ENCODE results near the gene CREB3L1. TPM values are rescaled to one million over a fixed set of nuclear protein-coding genes. Genes with fewer than 3 reads are reported as not detected.

Gene CREB3L1
- total RNA-seq, 1 experiment from 2014 or later, result 3.3 TPM

DNA sequence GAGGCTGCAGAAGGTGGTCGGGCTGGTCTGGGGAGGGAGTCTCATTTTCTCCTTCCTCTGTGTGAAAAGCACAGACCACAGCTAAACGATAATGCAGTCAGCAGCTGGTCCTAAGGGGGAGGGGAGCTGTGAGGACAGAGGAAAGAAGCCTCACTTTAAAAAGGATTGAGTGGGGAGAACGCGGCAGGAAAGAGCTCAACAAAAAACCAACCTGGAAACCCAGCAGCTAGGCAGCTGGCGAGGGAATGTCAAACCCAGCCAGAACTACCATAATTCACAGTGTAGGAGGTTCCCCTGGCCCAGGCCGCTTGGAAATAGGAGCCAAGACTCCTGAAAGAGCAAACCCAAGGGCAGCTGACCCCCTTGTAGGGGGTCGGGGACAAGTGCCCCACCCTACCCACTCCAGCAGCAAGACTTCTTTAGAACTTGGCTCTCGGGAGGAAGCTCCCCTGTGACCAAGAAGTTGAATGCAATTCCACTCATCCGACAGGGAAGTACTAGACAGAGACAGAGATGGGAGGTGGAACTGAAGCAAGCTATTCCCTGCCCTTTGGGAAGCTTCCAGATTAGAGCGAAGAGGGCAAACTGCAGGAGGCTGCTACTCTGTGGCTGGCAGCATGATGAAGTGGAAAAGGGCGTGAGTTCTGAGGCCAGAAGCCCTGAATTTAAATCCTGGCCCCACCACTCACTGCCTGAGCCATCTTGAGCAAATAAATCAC is 53.3 kb downstream of the CREB3L1 start:
- no peaks in the 10 kb centered on the region for H3K79me1 ChIP-seq (ENCODE audit: insufficient read depth, low read depth, low read length, poor library complexity, severe bottlenecking)
- no peak for DNase-seq
- no peak overlapping the region for H3T11ph ChIP-seq (ENCODE audit: low read length)
- H4K20me1 ChIP-seq (ENCODE audit: control insufficient read depth, insufficient read depth, insufficient read length), result no peaks in the 10 kb centered on the region
- peaks cover 41 to 60% of the 10 kb centered on the region in 2 experiments for H3K4me1 Mint-ChIP-seq
- H3K4me3 Mint-ChIP-seq, result peak overlapping the region; percentile 20 to 65; a peak in 4 of 5 replicates
- no peak overlapping the region for H4K5ac ChIP-seq (ENCODE audit: insufficient read length, low read depth, low read length)
- H3K4ac ChIP-seq (ENCODE audit: low read depth, low read length), result no peak overlapping the region
- H2BK15ac ChIP-seq (ENCODE audit: low read depth, low read length), result no peak overlapping the region
- H3K4me2 ChIP-seq (ENCODE audit: insufficient read depth, insufficient read length, low read length), result no peak overlapping the region
- no peak overlapping the region for H2AFZ ChIP-seq (ENCODE audit: low read length)
- peaks cover 0 to 4% (median 0%) of the 10 kb centered on the region in 3 experiments; a peak in 1 of 7 replicates for H3K36me3 Mint-ChIP-seq (ENCODE audit: insufficient read depth in 1 of 3, low read depth in 3 of 3)
- no peak overlapping the region for H3K27ac ChIP-seq (ENCODE audit: insufficient read length, low read depth, low read length)
- H3K9ac ChIP-seq (ENCODE audit: extremely low read depth, insufficient read length, low read length), result no peak overlapping the region
- no CpG with 5 or more reads among the region's 11 CpGs for whole genome bisulfite sequencing (ENCODE audit: extremely low coverage, insufficient read length, low lambda C conversion rate)
- H3K56ac ChIP-seq (ENCODE audit: insufficient read length, low read depth, low read length), result no peak overlapping the region
- H2BK20ac ChIP-seq (ENCODE audit: low read depth, low read length, poor library complexity, severe bottlenecking), result no peak overlapping the region
- H2BK12ac ChIP-seq (ENCODE audit: insufficient read length, low read depth, low read length), result no peak overlapping the region
- H3K79me2 ChIP-seq (ENCODE audit: insufficient read depth, low read length), result no peaks in the 10 kb centered on the region
- H3K27me3 Mint-ChIP-seq (ENCODE audit: low read depth), result peaks cover 74% of the 10 kb centered on the region
- peaks cover 3% of the 10 kb centered on the region; the same call in 1 of the 2 replicates for H3K4me1 ChIP-seq (ENCODE audit: insufficient read depth, low read length)
- no peaks in the 10 kb centered on the region for H3K9me3 ChIP-seq (ENCODE audit: control insufficient read depth, low read depth, low read length)
- peaks cover 7% of the 10 kb centered on the region for H3K23me2 ChIP-seq (ENCODE audit: insufficient read length, low read depth, low read length, poor library complexity, severe bottlenecking)
- H3K23ac ChIP-seq (ENCODE audit: insufficient read length, low read depth, low read length), result no peak overlapping the region
- H3K27ac Mint-ChIP-seq, result peak overlapping the region in 1 of 3 experiments; percentile 64; a peak in 1 of 7 replicates
- no peak for TF ChIP-seq CTCF (conservative IDR thresholded peaks at IDR 0.05)
- H2AK5ac ChIP-seq (ENCODE audit: insufficient read length, low read length), result no peak overlapping the region
- no peak overlapping the region for H4K8ac ChIP-seq (replicated peaks; ENCODE audit: insufficient read length, low read depth, low read length)
- H3K27me3 ChIP-seq (ENCODE audit: insufficient read depth, low read length), result peaks cover 22% of the 10 kb centered on the region; the same call in 1 of the 2 replicates
- H4K91ac ChIP-seq (ENCODE audit: insufficient read length, low read depth, low read length), result no peak overlapping the region
- H3K18ac ChIP-seq (ENCODE audit: insufficient read length, low read depth, low read length), result no peak overlapping the region
- H3K14ac ChIP-seq (ENCODE audit: insufficient read depth, low read length), result no peak overlapping the region
- no peak overlapping the region for H2BK120ac ChIP-seq (ENCODE audit: low read depth, low read length, poor library complexity, severe bottlenecking)
- H2BK5ac ChIP-seq (ENCODE audit: insufficient read length, low read length), result no peak overlapping the region
- H3K9me3 Mint-ChIP-seq, result no peaks in the 10 kb centered on the region; a peak in 1 of 5 replicates
